Stimulated activated CD8-positive, alpha-beta memory T cell treated with anti-CD3 and anti-CD28 coated beads, Interleukin-4, amount 100 ng/mL, for 1 hour (primary cell): ENCODE data around the gene PKHD1.

Experiments
- DNase-seq, 2 donors: peaks; one replicate each; pipeline ENCODE4 v3.0.0-alpha.2; 2020; ENCODE audit warnings: low read depth in 2 of 2, low spot score in 1 of 2

Gene PKHD1

GRCh38 chr6:51640021-51640420, 447.4 kb downstream of the PKHD1 start:
- DNase-seq, result no peak

- DNase-seq, result no peak
Observed at GRCh38 chr6:51633424-51633823, 454.0 kb downstream of the PKHD1 start.

- no peak for DNase-seq
Observed at GRCh38 chr6:51630011-51630410, 457.4 kb downstream of the PKHD1 start.

- no peak for DNase-seq
Observed at GRCh38 chr6:51626391-51626790, 461.0 kb downstream of the PKHD1 start.

- no peak for DNase-seq
Observed at GRCh38 chr6:51625566-51625965, 461.8 kb downstream of the PKHD1 start.

GRCh38 chr6:51620971-51621370, 466.4 kb downstream of the PKHD1 start:
- DNase-seq, result no peak

GRCh38 chr6:51619042-51619799, 468.2 kb downstream of the PKHD1 start:
- DNase-seq, result no peak

- DNase-seq, result no peak
Observed at GRCh38 chr6:51618563-51618962, 468.9 kb downstream of the PKHD1 start.

GRCh38 chr6:51617751-51618150, 469.7 kb downstream of the PKHD1 start:
- DNase-seq, result no peak

- no peak for DNase-seq
Observed at GRCh38 chr6:51616243-51616642, 471.2 kb downstream of the PKHD1 start.

- DNase-seq, result no peak
Observed at GRCh38 chr6:51614725-51615124, 472.7 kb downstream of the PKHD1 start.

GRCh38 chr6:51613558-51613957, 473.9 kb downstream of the PKHD1 start:
- DNase-seq, result no peak

- no peak for DNase-seq
Observed at GRCh38 chr6:51608932-51609331, 478.5 kb downstream of the PKHD1 start.

- DNase-seq, result no peak
Observed at GRCh38 chr6:51608383-51608782, 479.0 kb downstream of the PKHD1 start.

- DNase-seq, result no peak
Observed at GRCh38 chr6:51600514-51600913, 486.9 kb downstream of the PKHD1 start.

GRCh38 chr6:51598171-51598570, 489.2 kb downstream of the PKHD1 start:
- DNase-seq, result no peak

GRCh38 chr6:51594981-51595380, 492.4 kb downstream of the PKHD1 start:
- no peak for DNase-seq

- no peak for DNase-seq
Observed at GRCh38 chr6:51585264-51585663, 502.1 kb downstream of the PKHD1 start.

GRCh38 chr6:51584163-51584562, 503.2 kb downstream of the PKHD1 start:
- no peak for DNase-seq

- DNase-seq, result no peak
Observed at GRCh38 chr6:51578994-51579393, 508.4 kb downstream of the PKHD1 start.

- no peak for DNase-seq
Observed at GRCh38 chr6:51578362-51578761, 509.1 kb downstream of the PKHD1 start.

GRCh38 chr6:51574040-51574439, 513.4 kb downstream of the PKHD1 start:
- DNase-seq, result no peak

- DNase-seq, result no peak
Observed at GRCh38 chr6:51571168-51571567, 516.2 kb downstream of the PKHD1 start.
